HCT116 (cell line): ENCODE measurements around the gene NEURL4.

Experiments
- EZH2phosphoT487 ChIP-seq: fragments of 200-600 bp; IDR thresholded peaks from 2 replicates; pipeline ENCODE4 v1.6.1; 2018; ENCODE audit warnings: antibody characterized with exemption, borderline replicate concordance
- JUND ChIP-seq: IDR thresholded peaks from 2 replicates; pipeline ENCODE4 v1.6.1; 2012
- POLR2AphosphoS5 ChIP-seq: IDR thresholded peaks from 2 replicates; pipeline ENCODE4 v1.6.1; 2011; ENCODE audit warnings: mild to moderate bottlenecking, low read depth, low read length, moderate library complexity
- TF ChIP-seq, protein P1 (sequence below): IDR thresholded peaks from 2 replicates; pipeline ENCODE4 v1.6.1; 2011; ENCODE audit warnings: mild to moderate bottlenecking, low read length, moderate library complexity; ENCODE audit not compliant: insufficient replicate concordance; ENCODE audit errors: extremely low read depth
- TF ChIP-seq, protein P2 (sequence below), 3 experiments: fragments of 200-600 bp in 1 of 3; sonication (generic) in 1 of 3; IDR thresholded peaks in 2 of 3; conservative IDR thresholded peaks in 1 of 3; 2 replicates each; pipeline ENCODE4 v1.5.1; 2012 to 2017; ENCODE audit warnings: low read depth in 2 of 3, low read length in 2 of 3, antibody characterized with exemption in 1 of 3, borderline replicate concordance in 1 of 3, control low read depth in 1 of 3, mild to moderate bottlenecking in 1 of 3, mixed read lengths in 1 of 3, mixed run types in 1 of 3, moderate library complexity in 1 of 3; ENCODE audit not compliant: insufficient read depth in 1 of 3

DNA sequence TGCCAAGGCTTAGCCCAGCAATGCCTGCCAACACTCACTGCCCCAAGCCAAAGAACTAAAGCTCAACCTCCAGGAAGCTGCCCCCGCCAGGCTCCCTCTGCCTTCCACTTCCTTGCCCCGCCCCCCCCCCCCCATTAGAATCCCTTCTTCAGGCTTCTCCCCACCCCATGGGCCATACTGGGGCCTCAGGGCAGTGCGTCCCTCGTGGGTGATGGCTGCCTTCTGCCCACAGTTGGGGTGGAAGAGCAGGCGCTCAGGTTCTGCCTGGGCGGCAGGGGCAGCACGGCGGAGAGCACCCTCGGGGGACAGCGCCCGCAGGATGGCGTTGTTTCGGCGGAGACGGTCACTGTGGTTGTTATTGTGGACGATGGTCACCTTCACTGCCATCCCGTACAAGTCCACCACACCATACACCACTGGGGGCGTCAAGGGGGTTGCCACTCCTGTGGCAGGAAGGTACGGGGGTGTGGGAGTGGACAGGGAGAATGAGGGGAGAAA lies 4.1 kb downstream of the NEURL4 start:
- TF ChIP-seq, protein P1, sequence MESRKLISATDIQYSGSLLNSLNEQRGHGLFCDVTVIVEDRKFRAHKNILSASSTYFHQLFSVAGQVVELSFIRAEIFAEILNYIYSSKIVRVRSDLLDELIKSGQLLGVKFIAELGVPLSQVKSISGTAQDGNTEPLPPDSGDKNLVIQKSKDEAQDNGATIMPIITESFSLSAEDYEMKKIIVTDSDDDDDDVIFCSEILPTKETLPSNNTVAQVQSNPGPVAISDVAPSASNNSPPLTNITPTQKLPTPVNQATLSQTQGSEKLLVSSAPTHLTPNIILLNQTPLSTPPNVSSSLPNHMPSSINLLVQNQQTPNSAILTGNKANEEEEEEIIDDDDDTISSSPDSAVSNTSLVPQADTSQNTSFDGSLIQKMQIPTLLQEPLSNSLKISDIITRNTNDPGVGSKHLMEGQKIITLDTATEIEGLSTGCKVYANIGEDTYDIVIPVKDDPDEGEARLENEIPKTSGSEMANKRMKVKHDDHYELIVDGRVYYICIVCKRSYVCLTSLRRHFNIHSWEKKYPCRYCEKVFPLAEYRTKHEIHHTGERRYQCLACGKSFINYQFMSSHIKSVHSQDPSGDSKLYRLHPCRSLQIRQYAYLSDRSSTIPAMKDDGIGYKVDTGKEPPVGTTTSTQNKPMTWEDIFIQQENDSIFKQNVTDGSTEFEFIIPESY = no peak
- no peak for TF ChIP-seq POLR2AphosphoS5
- TF ChIP-seq, protein P2, sequence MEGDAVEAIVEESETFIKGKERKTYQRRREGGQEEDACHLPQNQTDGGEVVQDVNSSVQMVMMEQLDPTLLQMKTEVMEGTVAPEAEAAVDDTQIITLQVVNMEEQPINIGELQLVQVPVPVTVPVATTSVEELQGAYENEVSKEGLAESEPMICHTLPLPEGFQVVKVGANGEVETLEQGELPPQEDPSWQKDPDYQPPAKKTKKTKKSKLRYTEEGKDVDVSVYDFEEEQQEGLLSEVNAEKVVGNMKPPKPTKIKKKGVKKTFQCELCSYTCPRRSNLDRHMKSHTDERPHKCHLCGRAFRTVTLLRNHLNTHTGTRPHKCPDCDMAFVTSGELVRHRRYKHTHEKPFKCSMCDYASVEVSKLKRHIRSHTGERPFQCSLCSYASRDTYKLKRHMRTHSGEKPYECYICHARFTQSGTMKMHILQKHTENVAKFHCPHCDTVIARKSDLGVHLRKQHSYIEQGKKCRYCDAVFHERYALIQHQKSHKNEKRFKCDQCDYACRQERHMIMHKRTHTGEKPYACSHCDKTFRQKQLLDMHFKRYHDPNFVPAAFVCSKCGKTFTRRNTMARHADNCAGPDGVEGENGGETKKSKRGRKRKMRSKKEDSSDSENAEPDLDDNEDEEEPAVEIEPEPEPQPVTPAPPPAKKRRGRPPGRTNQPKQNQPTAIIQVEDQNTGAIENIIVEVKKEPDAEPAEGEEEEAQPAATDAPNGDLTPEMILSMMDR (IDR thresholded peaks at IDR 0.05 in 2 of 3, conservative IDR thresholded peaks at IDR 0.05 in 1 of 3; ENCODE audit: borderline replicate concordance in 1 of 3, insufficient read depth in 1 of 3, low read depth in 2 of 3, low read length in 2 of 3) = no peak
- no peak for TF ChIP-seq EZH2phosphoT487
- TF ChIP-seq JUND = no peak
